SH-SY5Y (cell line): ENCODE results near the gene SUSD3.

ENCODE experiments used
- GATA2 ChIP-seq: IDR thresholded peaks from 2 replicates; pipeline ENCODE4 v1.6.1; 2011; ENCODE audit warnings: mild to moderate bottlenecking, low read depth, low read length
- GATA3 ChIP-seq: IDR thresholded peaks from 2 replicates; pipeline ENCODE4 v1.6.1; 2011; ENCODE audit warnings: low read depth, mild to moderate bottlenecking, low read length, moderate library complexity

- TF ChIP-seq GATA3 (no peak), GATA2 (peak; percentile 47; the same call in 1 of the 2 replicates)
These were observed 13.9 kb downstream of the SUSD3 start for GRCh38 chr9:93072383-93072795.
